T-helper 9 cell (primary cell): ENCODE data around the gene SPR.

ENCODE experiments used
- DNase-seq: peaks from one replicate; pipeline ENCODE4 v3.0.0-alpha.2; 2020

SPR gene

GRCh38 chr2:72933207-72933606 lies 46.0 kb downstream of the SPR start:
- DNase-seq = no peak

- DNase-seq = no peak
These were observed 46.5 kb downstream of the SPR start for GRCh38 chr2:72933646-72934151.

GRCh38 chr2:72934683-72935610 lies 47.7 kb downstream of the SPR start:
- DNase-seq = no peak

- DNase-seq = no peak
These were observed 48.4 kb downstream of the SPR start for GRCh38 chr2:72935611-72935957.

- DNase-seq = no peak
These were observed 49.6 kb downstream of the SPR start for GRCh38 chr2:72936660-72937355.

- no peak for DNase-seq
These were observed 50.1 kb downstream of the SPR start for GRCh38 chr2:72937356-72937669.

GRCh38 chr2:72938455-72938854 lies 51.2 kb downstream of the SPR start:
- no peak for DNase-seq

- DNase-seq = no peak
These were observed 53.2 kb downstream of the SPR start for GRCh38 chr2:72940361-72940760.

- DNase-seq = no peak
These were observed 53.6 kb downstream of the SPR start for GRCh38 chr2:72940786-72941185.
